Panc1 (cell line): ENCODE measurements around the gene E2F2.

ENCODE experiments used
- POLR2AphosphoS5 ChIP-seq: IDR thresholded peaks from 2 replicates; pipeline ENCODE4 v1.6.1; 2012; ENCODE audit warnings: mild to moderate bottlenecking, low read depth, low read length, moderate library complexity
- REST ChIP-seq, 2 experiments: IDR thresholded peaks; 2 replicates each; pipeline ENCODE4 v1.6.1; 2011 to 2012; ENCODE audit warnings: low read depth in 2 of 2, control low read depth in 1 of 2, low read length in 1 of 2, mild to moderate bottlenecking in 1 of 2, moderate library complexity in 1 of 2; ENCODE audit not compliant: insufficient read depth in 1 of 2
- SIN3A ChIP-seq: IDR thresholded peaks from 2 replicates; pipeline ENCODE4 v1.6.1; 2012; ENCODE audit warnings: low read depth, mild to moderate bottlenecking, low read length, moderate library complexity, borderline replicate concordance; ENCODE audit not compliant: insufficient read depth
- TCF7L2 ChIP-seq: IDR thresholded peaks from 2 replicates; pipeline ENCODE4 v1.6.1; 2011; ENCODE audit warnings: mild to moderate bottlenecking, low read depth, low read length, inconsistent platforms
- TF ChIP-seq, protein P1 (sequence below): fragments of 450-650 bp; IDR thresholded peaks from 2 replicates; pipeline ENCODE4 v1.5.1; 2017; ENCODE audit warnings: mild to moderate bottlenecking

DNA sequence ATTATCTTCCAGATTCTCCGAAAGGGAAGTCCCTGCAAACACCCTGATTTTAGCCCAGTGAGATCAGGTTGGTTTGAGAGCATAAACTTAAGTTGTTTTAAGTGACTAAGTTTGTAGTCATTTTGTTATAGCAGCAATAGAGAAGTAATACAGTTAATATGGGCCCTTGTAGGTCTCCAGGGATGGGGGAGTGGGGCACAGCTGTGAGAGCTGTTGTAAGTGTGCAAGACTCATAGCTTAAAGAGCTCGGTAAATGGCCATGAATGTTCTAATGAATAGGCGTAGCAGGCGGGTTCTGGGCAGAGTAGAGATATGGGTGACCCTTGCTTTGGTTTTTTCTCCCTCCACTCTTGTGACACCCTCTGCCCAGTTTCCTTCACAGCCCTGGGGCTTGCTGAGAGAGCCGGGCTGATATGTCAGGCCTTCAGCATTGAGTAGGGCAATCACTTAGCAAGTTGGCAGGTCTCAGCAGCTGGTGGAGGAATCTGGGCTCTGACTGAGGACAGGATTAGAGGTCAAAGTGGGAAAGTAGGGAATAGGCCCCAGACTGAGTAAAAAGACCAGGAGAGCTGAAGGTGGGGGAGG is 44.3 kb upstream of the E2F2 start:
- TF ChIP-seq, protein P1, sequence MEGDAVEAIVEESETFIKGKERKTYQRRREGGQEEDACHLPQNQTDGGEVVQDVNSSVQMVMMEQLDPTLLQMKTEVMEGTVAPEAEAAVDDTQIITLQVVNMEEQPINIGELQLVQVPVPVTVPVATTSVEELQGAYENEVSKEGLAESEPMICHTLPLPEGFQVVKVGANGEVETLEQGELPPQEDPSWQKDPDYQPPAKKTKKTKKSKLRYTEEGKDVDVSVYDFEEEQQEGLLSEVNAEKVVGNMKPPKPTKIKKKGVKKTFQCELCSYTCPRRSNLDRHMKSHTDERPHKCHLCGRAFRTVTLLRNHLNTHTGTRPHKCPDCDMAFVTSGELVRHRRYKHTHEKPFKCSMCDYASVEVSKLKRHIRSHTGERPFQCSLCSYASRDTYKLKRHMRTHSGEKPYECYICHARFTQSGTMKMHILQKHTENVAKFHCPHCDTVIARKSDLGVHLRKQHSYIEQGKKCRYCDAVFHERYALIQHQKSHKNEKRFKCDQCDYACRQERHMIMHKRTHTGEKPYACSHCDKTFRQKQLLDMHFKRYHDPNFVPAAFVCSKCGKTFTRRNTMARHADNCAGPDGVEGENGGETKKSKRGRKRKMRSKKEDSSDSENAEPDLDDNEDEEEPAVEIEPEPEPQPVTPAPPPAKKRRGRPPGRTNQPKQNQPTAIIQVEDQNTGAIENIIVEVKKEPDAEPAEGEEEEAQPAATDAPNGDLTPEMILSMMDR: no peak
- TF ChIP-seq SIN3A (no peak), POLR2AphosphoS5 (no peak), REST (IDR thresholded peaks at IDR 0.05; ENCODE audit: insufficient read depth in 1 of 2, low read depth in 2 of 2, low read length in 1 of 2) (no peak), TCF7L2 (no peak)
